ENCODE data around the gene HMGXB3. TPM values are rescaled to one million over a fixed set of nuclear protein-coding genes. Genes with fewer than 3 reads are reported as not detected.
"Not testable (repeated sequence)": the region's sequence is repeated elsewhere in the genome, so short reads cannot be mapped to it uniquely, and the experiment has no call there.

Gene HMGXB3
- total RNA-seq, 1 donor from 2014 or later, result 43.3 TPM

DNA sequence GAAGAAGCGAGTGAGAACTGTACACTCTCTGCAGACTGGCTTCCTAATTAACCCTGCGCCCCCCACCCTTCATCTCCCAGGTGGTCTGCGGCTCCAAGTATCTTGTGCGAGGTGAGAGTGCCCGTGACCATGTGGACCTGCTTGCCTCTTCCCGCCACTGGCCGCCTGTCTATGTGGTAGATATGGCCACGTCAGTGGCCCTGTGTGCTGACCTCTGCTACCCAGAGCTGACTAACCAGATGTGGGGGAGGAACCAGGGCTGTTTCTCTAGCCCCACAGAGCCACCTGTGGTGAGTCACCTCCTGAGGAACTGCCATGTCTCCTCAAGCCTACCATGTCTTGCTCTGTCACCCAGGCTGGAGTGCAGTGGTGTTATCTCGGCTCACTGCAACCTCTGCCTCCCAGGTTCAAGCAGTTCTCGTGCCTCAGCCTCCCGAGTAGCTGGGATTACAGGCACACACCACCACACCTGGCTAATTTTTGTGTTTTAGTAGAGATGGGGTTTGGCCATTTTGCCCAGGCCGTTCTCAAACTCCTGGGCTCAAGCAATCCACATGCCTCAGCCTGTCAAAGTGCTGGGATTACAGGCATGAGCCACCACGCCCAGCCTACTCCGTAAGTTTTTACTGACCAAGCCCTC lies 49.8 kb downstream of the HMGXB3 start:
- intact Hi-C loops (cut with micrococcal nuclease), result not testable (repeated sequence)

- intact Hi-C loops (cut with micrococcal nuclease), result no loop called here
These were observed 51.2 kb downstream of the HMGXB3 start for GRCh38 chr5:150051657-150052195.

DNA sequence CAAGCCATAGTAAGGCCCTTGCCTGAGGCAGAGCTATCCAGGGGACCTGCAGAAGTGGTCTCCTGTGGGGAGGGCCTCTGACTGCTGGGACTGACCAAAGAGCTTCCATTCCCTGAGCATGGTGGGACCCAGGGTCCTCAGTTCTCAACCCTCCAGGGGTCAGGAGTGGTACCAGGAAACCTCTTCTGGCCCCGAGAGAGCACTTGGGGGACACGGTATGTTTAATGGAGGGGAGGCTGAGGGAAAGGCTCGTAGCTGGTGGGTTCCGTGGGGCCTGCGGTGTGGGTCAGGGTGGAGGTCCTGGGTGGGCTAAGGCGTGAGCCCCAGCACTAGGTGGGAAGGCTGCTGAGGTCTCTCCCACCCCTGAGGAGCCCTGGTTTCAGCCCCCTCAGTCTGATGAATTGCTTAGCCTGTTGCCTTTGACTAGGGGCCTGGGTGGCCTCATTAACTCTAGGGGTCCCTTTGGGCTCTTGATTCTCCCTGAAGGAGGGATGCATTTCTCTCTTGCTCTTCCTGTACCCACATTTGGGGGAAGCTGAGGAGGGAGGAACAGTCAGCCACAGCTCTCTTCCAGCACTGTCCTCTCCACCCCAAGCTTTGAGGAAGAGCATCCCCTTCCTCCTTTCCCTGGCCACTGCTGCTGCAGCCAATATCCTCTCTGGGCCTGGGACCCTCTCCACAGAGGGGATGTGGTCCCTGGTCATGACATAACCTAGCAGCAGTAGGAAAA lies 51.9 kb downstream of the HMGXB3 start:
- intact Hi-C loops (cut with micrococcal nuclease), result no loop called here

- intact Hi-C loops (cut with micrococcal nuclease), result no loop called here
These were observed 52.6 kb downstream of the HMGXB3 start for GRCh38 chr5:150052956-150053712.

GRCh38 chr5:150053713-150054392 lies 53.3 kb downstream of the HMGXB3 start:
- intact Hi-C loops (cut with micrococcal nuclease), result no loop called here

DNA sequence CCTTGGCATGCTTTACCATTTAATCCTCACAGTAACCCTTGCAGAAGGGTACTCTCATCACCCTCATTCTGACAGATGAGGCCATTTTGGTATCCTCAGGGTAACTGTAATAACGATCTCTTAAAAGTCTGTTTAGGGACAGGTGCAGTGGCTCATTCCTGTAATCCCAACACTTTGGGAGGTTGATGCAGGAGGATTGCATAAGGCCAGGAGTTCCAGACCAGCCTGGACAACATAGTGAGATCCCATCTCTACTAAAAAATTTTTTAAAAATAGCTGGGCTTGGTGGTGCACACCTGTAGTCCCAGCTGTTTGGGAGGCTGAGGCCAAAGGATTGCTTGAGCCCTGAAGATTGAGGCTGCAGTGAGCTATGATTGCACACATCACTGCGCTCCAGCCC lies 54.0 kb downstream of the HMGXB3 start:
- intact Hi-C loops (cut with micrococcal nuclease), result no loop called here

DNA sequence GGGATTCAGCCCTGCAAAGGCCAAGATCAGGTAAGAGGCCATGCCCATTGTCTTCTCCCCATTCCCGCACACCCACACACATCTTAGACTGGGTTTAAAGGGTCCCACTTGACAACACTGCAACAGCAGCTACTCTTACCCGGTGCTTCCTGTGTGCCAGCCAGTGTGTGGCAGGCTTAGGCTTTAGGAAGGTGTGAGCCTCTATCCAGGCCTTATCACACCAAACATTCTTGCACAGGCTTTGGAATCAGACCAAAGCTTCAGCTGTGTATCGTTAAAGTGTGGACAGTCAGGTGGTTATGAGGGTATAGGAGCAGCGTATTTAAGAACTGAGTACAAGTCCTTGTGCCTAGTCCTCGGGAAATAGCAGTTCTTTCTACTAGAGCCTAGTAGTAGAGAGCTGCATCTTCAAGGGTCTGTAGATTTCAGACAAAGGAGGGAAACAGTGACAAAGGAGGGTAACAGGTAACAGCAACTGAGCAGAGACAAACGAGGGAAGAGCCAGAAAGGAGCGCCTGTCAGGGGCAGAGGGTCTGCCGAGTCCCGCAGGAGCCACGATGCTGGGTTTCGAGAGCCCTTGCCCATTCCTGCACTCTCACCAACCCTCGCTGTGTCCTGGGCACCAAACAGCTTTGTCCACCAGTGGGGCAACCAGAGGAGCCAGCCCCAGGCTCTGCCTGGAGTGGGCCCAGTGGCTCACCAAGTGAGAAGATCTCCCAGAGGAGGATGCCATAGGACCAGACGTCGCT lies 55.0 kb downstream of the HMGXB3 start:
- intact Hi-C loops (cut with micrococcal nuclease), result no loop called here

DNA sequence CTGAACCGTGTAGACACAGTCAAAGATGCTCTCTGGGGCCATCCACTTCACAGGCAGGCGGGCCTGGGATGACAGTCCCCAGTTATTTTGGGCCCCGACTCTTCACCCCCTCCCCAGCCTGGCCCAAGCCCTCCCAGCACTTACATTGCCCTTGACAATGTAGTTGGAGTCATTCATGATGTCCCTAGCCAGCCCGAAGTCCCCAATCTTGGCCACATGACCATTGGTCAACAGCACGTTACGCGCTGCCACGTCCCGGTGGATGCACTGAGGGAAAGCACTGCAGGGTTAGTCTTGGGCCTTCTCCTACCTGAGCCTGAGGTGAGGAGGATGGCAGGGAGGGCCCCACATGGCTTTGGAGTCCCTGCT lies 55.5 kb downstream of the HMGXB3 start:
- intact Hi-C loops (cut with micrococcal nuclease), result no loop called here

- intact Hi-C loops (cut with micrococcal nuclease), result no loop called here
These were observed 56.5 kb downstream of the HMGXB3 start for GRCh38 chr5:150057052-150057451.

DNA sequence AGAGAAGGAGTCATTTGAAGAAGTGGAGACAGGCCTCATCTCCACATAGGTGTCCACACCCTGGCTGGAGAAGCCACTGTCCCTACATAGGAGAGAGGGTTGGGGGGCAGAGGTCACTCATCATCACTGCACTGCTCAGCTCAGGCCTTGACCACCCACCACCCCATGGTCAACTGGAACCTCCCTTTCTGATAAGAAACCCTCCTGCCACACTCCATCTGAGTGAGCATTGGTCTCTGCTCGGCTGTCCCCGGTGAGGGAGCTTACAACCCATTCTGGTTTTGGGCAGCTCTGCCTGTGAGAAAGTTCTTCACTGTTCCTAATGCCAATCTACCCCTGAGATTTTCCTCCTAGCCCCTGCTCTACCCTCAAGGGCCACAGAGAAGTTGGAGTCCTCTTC lies 57.0 kb downstream of the HMGXB3 start:
- intact Hi-C loops (cut with micrococcal nuclease), result no loop called here

GRCh38 chr5:150057996-150058395 lies 57.5 kb downstream of the HMGXB3 start:
- intact Hi-C loops (cut with micrococcal nuclease), result no loop called here

DNA sequence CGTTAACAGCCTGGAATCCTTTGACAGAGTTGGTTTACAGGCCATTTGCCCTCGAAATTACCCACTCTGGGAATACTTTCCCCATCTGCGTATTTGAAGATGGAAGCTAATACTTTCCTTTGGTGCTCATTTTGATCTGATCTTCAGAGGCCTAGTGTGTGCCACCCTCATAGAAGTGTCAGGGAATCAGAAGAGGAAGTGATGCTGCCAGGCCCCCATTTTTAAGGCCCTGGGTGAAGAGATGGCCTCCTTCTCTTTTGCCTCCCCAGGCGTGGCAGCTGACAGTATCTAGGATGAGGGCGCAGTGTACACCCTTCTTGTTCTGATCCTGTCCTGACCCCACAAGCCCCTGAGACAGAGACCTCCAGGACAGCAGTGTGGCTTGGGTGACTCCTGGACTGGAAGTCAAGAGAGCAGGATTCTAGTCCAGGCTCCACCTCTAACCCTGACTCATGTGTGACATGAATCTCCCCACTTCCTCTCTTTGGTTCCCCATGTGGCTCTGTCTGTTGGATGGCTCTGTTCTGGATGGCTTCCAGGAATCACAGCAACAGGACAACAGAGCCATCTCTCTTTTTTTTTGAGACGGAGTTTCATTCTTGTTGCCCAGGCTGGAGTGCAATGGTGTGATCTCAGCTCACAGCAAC lies 58.1 kb downstream of the HMGXB3 start:
- intact Hi-C loops (cut with micrococcal nuclease), result no loop called here

DNA sequence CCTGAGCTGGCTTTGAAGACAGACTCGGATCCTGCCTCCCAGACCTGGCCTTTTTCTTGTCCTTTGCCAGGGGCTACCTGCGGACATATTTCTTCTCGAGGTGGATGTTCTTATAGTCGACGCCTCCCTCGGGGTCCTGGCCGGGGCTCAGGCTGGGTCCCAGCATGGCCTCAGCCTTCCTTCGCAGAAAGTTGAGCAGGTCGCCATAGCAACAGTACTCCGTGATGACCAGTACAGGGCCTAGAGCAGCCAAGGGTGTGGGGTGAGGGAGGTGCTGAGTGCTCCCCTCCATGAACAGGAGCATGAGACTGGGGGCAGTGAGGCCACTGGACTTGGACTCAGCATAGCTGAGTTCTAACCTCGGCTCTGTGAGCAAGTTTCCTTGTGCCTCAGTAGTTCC lies 59.1 kb downstream of the HMGXB3 start:
- intact Hi-C loops (cut with micrococcal nuclease), result no loop called here

GRCh38 chr5:150060471-150060870 lies 59.9 kb downstream of the HMGXB3 start:
- intact Hi-C loops (cut with micrococcal nuclease), result no loop called here

DNA sequence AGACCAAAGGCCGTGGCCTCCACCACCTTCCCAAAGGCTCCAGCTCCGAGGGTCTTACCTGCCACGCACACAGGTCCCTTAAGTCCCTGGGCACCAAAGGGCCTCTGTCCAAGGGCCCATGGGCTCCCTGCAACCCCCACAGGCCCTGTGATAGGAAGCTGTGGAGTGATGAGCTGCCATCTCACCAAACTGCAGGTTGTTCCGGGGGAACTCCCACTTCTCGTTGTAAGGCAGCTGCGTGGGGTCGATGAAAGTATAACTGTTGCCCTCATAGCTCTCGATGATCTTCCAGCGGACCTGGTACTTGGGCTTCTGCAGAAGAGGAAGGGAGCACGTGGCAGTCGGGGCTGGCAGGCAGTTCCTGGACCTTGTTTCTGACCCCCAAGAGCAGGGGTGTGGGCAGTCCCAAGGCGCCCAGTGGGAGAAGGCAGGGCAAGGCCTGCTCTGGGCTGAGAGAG lies 61.0 kb downstream of the HMGXB3 start:
- intact Hi-C loops (cut with micrococcal nuclease), result no loop called here

- intact Hi-C loops (cut with micrococcal nuclease), result no loop called here
These were observed 61.8 kb downstream of the HMGXB3 start for GRCh38 chr5:150062216-150062922.

DNA sequence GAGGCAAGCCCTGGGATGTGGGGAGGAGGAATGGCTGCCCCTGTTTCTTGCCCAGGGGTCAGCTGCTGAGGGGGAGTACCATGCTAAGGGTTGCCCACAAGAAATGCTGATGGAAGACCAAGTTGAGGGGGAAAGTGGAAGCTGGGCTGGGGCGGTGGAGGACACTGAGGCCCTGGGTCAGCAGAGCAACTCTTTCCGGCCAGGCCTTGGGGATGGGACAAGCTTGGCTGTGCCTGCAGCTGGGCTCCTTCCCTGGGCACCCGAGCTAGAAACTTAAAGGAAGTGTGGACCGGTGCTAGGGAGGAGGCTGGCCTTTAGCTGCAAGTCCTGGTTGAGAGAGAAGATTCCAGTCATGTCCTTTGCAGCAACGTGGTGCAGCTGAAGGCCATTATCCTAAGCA lies 63.1 kb downstream of the HMGXB3 start:
- intact Hi-C loops (cut with micrococcal nuclease), result no loop called here

- intact Hi-C loops (cut with micrococcal nuclease), result no loop called here
These were observed 64.2 kb downstream of the HMGXB3 start for GRCh38 chr5:150064681-150065220.

- intact Hi-C loops (cut with micrococcal nuclease), result no loop called here
These were observed 64.8 kb downstream of the HMGXB3 start for GRCh38 chr5:150065346-150065745.

Measured in T-helper 1 cell treated with Interleukin-12 subunit alpha and Interleukin-12 subunit beta and Interleukin-4 antibody, amounts not matched to agents 30 ng/mL and 1 ng/mL, for 36 hours (primary cell).